ENCODE data around the gene MTHFD2L. TPM values are rescaled to one million over a fixed set of nuclear protein-coding genes. Genes with fewer than 3 reads are reported as not detected.

The MTHFD2L gene
- total RNA-seq, 1 donor from 2014 or later = 13.8 TPM

DNA sequence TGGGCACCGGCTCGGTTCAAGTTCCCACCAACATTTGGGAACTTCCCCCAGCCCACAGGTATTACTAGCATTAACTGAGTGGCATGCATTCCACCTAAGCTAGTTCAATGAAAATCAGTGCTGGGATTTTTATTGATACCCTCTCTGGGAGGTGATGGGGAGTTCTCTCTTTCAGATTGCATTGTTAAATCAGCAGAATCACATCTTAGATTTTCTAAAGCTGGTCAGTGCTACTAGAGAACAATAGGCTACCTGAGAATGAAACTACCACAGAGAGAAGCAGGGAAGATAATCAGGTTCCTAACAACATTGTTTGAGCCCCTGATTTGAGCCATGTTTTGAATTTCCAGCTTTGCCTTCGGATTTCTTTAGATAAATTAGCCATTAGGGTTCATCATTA is 166.3 kb downstream of the MTHFD2L start:
- DNase-seq = no peak
- Histone ChIP-seq H3K27me3 (ENCODE audit: low read depth) (peaks cover 57% of the 10 kb centered on the region), H3K9me3 (replicated peaks) (no peaks in the 10 kb centered on the region), H3K4me1 (no peaks in the 10 kb centered on the region), H3K4me3 (no peak overlapping the region), H3K36me3 (no peaks in the 10 kb centered on the region), H3K27ac (replicated peaks) (no peak overlapping the region)
- intact Hi-C loops (cut with micrococcal nuclease) = no loop called here
- TF ChIP-seq CTCF (IDR thresholded peaks at IDR 0.05; ENCODE audit: borderline replicate concordance) = no peak

DNA sequence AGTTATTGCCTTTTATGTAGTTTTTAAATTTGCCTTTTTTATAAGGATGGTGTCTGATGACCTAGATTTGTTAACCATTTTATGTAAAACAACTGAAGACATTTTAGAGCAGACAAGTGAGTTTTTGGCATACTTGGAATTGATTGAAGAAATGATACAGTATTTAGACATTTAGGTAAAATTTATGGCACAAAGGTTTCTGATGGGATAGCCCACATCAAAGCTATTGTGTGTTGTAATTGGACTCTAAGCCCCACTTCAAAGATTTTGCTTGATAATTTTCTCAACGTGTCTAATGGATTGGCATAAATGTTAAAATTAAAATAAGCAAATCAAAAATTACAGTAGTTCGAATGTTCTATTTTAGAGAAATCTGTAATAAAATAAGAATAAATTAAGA is 168.0 kb downstream of the MTHFD2L start:
- Histone ChIP-seq H3K36me3 (no peaks in the 10 kb centered on the region), H3K9me3 (replicated peaks) (no peaks in the 10 kb centered on the region), H3K4me3 (no peak overlapping the region), H3K27me3 (ENCODE audit: low read depth) (peaks cover 56% of the 10 kb centered on the region), H3K4me1 (no peaks in the 10 kb centered on the region), H3K27ac (replicated peaks) (no peak overlapping the region)
- TF ChIP-seq CTCF (IDR thresholded peaks at IDR 0.05; ENCODE audit: borderline replicate concordance) = no peak
- no peak for DNase-seq
- intact Hi-C loops (cut with micrococcal nuclease) = no loop called here

DNA sequence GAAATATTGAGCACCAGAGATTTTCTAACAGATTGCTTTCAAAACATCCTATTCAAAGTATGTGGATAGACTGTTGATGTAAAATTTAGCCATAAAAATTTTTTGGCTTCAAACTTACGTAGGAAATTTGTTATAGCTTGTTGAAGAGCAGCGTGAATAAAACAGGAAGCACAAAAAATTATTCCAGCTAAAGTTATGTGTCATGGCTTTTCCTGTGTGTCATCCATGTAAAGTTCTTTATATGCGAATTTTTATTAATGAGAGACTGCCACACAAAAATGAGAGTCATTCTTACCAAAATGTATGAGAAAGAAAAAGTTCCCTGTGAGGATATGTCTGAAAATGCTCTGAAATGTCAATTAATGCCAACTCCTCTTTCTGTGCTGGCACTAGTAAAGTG is 169.8 kb downstream of the MTHFD2L start:
- no peaks in the 10 kb centered on the region for H3K9me3 ChIP-seq (replicated peaks)
- no peak for TF ChIP-seq CTCF (IDR thresholded peaks at IDR 0.05; ENCODE audit: borderline replicate concordance)
- no peaks in the 10 kb centered on the region for H3K36me3 ChIP-seq
- H3K27ac ChIP-seq (replicated peaks) = no peak overlapping the region
- intact Hi-C loops (cut with micrococcal nuclease) = no loop called here
- H3K27me3 ChIP-seq (ENCODE audit: low read depth) = peaks cover 46% of the 10 kb centered on the region
- DNase-seq = no peak
- no peak overlapping the region for H3K4me3 ChIP-seq
- H3K4me1 ChIP-seq = no peaks in the 10 kb centered on the region

DNA sequence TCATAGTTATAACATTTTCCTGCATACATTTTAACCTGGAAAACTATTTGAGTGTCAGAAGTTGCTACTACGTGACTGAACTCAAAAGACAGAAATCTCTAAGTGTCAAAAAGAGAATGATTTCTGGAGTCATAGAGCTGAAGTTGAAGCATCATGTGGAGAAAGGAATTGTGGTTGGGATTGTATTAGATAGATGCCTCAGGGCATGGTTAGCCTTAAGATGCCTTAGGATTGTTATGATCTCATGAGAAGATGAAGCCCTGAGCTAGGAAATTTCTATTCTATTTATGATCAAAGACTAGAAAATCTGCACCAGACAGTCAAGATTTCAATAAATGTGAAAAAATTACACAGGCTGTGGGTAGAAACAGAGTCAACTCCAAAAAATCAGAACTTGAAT is 170.6 kb downstream of the MTHFD2L start:
- TF ChIP-seq CTCF (IDR thresholded peaks at IDR 0.05; ENCODE audit: borderline replicate concordance) = no peak
- Histone ChIP-seq H3K9me3 (replicated peaks) (no peaks in the 10 kb centered on the region), H3K4me3 (no peak overlapping the region), H3K36me3 (no peaks in the 10 kb centered on the region), H3K27ac (replicated peaks) (no peak overlapping the region), H3K4me1 (no peaks in the 10 kb centered on the region), H3K27me3 (ENCODE audit: low read depth) (peaks cover 38% of the 10 kb centered on the region)
- intact Hi-C loops (cut with micrococcal nuclease) = no loop called here
- no peak for DNase-seq

GRCh38 chr4:74329307-74329706 is 171.4 kb downstream of the MTHFD2L start:
- Histone ChIP-seq H3K9me3 (replicated peaks) (no peaks in the 10 kb centered on the region), H3K4me3 (no peak overlapping the region), H3K27me3 (ENCODE audit: low read depth) (peaks cover 30% of the 10 kb centered on the region), H3K27ac (replicated peaks) (no peak overlapping the region), H3K4me1 (no peaks in the 10 kb centered on the region), H3K36me3 (no peaks in the 10 kb centered on the region)
- intact Hi-C loops (cut with micrococcal nuclease) = no loop called here
- DNase-seq = no peak
- no peak for TF ChIP-seq CTCF (IDR thresholded peaks at IDR 0.05; ENCODE audit: borderline replicate concordance)

DNA sequence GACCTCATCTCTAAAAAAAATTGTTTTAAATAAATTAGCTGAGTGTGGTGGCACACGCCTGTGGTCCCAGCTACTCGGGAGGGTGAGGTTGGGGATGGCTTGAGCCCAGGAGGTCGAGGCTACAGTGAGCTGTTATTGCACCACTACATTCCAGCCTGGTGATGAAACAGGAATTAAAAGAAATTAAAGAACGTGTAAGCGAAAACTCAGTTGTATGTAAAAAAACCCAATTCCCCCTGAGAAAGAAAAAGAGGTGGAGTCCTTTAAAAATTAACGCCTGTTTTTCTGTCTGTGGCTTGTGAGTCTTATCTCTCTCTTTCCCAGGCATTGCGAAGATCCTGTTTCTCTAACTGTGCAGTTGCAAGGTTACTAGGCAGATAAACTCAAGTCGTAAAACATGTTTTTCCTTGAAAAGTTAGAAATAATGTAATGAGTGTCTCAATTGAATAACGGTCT is 172.4 kb downstream of the MTHFD2L start:
- intact Hi-C loops (cut with micrococcal nuclease) = no loop called here
- Histone ChIP-seq H3K27ac (replicated peaks) (no peak overlapping the region), H3K36me3 (no peaks in the 10 kb centered on the region), H3K4me1 (no peaks in the 10 kb centered on the region), H3K27me3 (ENCODE audit: low read depth) (peaks cover 21% of the 10 kb centered on the region), H3K4me3 (no peak overlapping the region), H3K9me3 (replicated peaks) (no peaks in the 10 kb centered on the region)
- no peak for TF ChIP-seq CTCF (IDR thresholded peaks at IDR 0.05; ENCODE audit: borderline replicate concordance)
- no peak for DNase-seq

Measured in left ventricle myocardium inferior (tissue), 1 donor.